ENCODE data around the gene APEX1.
A peak's percentile ranks its signal among the peaks of the same experiment; 100 is the strongest.

Gene APEX1

GRCh38 chr14:20454516-20455354, at the start of gene APEX1, which contains the start of gene OSGEP:
Gene APEX1, plus strand, starts transcription at chr14:20455226. Its CDS starts 420 bp downstream, at chr14:20455646.
Gene OSGEP, minus strand, starts transcription at chr14:20454812. Its CDS starts 129 bp downstream, at chr14:20454683.
- DNase-seq (ENCODE audit: low read depth, low spot score) = peak; percentile 99

- peak; percentile 7 for DNase-seq (ENCODE audit: low read depth, low spot score)
These were observed 45.8 kb upstream of the APEX1 start for GRCh38 chr14:20409226-20409625.

GRCh38 chr14:20412411-20412810, 42.6 kb upstream of the APEX1 start:
- DNase-seq (ENCODE audit: low read depth, low spot score) = peak; percentile 16

GRCh38 chr14:20412876-20413743, 41.9 kb upstream of the APEX1 start, which contains the start of gene TEP1:
Gene TEP1, minus strand, starts transcription at chr14:20413501. Its CDS starts 5,062 bp downstream, at chr14:20408439.
- peak; percentile 94 for DNase-seq (ENCODE audit: low read depth, low spot score)

- DNase-seq (ENCODE audit: low read depth, low spot score) = no peak
These were observed 41.3 kb upstream of the APEX1 start for GRCh38 chr14:20413744-20414082.

- peak; percentile 64 for DNase-seq (ENCODE audit: low read depth, low spot score)
These were observed 39.2 kb upstream of the APEX1 start for GRCh38 chr14:20415782-20416206.

GRCh38 chr14:20416223-20416622, 38.8 kb upstream of the APEX1 start:
- DNase-seq (ENCODE audit: low read depth, low spot score) = no peak

GRCh38 chr14:20417250-20418186, 37.5 kb upstream of the APEX1 start:
- no peak for DNase-seq (ENCODE audit: low read depth, low spot score)

- no peak for DNase-seq (ENCODE audit: low read depth, low spot score)
These were observed 36.5 kb upstream of the APEX1 start for GRCh38 chr14:20418501-20418909.

- DNase-seq (ENCODE audit: low read depth, low spot score) = no peak
These were observed 35.6 kb upstream of the APEX1 start for GRCh38 chr14:20419419-20419818.

GRCh38 chr14:20421267-20421666, 33.8 kb upstream of the APEX1 start:
- no peak for DNase-seq (ENCODE audit: low read depth, low spot score)

- no peak for DNase-seq (ENCODE audit: low read depth, low spot score)
These were observed 32.1 kb upstream of the APEX1 start for GRCh38 chr14:20422886-20423285.

- no peak for DNase-seq (ENCODE audit: low read depth, low spot score)
These were observed 30.2 kb upstream of the APEX1 start for GRCh38 chr14:20424851-20425250.

GRCh38 chr14:20427231-20428009, 27.6 kb upstream of the APEX1 start:
- DNase-seq (ENCODE audit: low read depth, low spot score) = peak; percentile 44

GRCh38 chr14:20428010-20428365, 27.0 kb upstream of the APEX1 start:
- DNase-seq (ENCODE audit: low read depth, low spot score) = no peak

- DNase-seq (ENCODE audit: low read depth, low spot score) = no peak
These were observed 26.2 kb upstream of the APEX1 start for GRCh38 chr14:20428802-20429201.

- no peak for DNase-seq (ENCODE audit: low read depth, low spot score)
These were observed 25.0 kb upstream of the APEX1 start for GRCh38 chr14:20429801-20430669.

- DNase-seq (ENCODE audit: low read depth, low spot score) = peak; percentile 26
These were observed 20.1 kb upstream of the APEX1 start for GRCh38 chr14:20434701-20435581.
